Lung (tissue), 12 donors: ENCODE results near the gene BEX3. TPM values are rescaled to one million over a fixed set of nuclear protein-coding genes. Genes with fewer than 3 reads are reported as not detected.

Experiments used
- ATAC-seq: fragments of 200-7000 bp; cut with Tn5 transposase; one replicate; pipeline ENCODE4 v1.9.1; 2020; ENCODE audit warnings: moderate number of reproducible peaks; ENCODE audit not compliant: insufficient read depth, low FRiP score
- DNase-seq, 3 donors: peaks; one replicate each; pipeline ENCODE4 v3.0.0-alpha.2; 2013 to 2017
- H3K27ac ChIP-seq, 2 donors: one replicate each; pipeline ENCODE4 v1.5.1; 2013; ENCODE audit warnings: mild to moderate bottlenecking in 2 of 2, moderate library complexity in 2 of 2, control low read depth in 1 of 2, inconsistent platforms in 1 of 2, low read depth in 1 of 2, low read length in 1 of 2
- H3K27me3 ChIP-seq, 3 donors: one replicate each; pipeline ENCODE4 v1.5.1; 2013; ENCODE audit warnings: low read length in 2 of 3; ENCODE audit not compliant: control insufficient read depth in 3 of 3, insufficient read depth in 3 of 3
- H3K36me3 ChIP-seq, 4 donors: one replicate each; pipeline ENCODE4 v1.5.1; 2013; ENCODE audit warnings: low read length in 4 of 4, mild to moderate bottlenecking in 1 of 4, moderate library complexity in 1 of 4; ENCODE audit not compliant: control insufficient read depth in 4 of 4, insufficient read depth in 4 of 4
- H3K4me1 ChIP-seq, 5 donors: one replicate each; pipeline ENCODE4 v1.5.1; 2013; ENCODE audit warnings: low read length in 5 of 5, mild to moderate bottlenecking in 2 of 5, moderate library complexity in 1 of 5; ENCODE audit not compliant: control insufficient read depth in 5 of 5, insufficient read depth in 5 of 5
- H3K4me3 ChIP-seq: one replicate; pipeline ENCODE4 v1.5.1; 2013; ENCODE audit warnings: mild to moderate bottlenecking, control low read depth, moderate library complexity
- H3K9ac ChIP-seq, 2 donors: one replicate each; pipeline ENCODE4 v1.5.1; 2013; ENCODE audit warnings: low read length in 2 of 2, control low read depth in 1 of 2; ENCODE audit not compliant: insufficient read depth in 1 of 2
- H3K9me3 ChIP-seq, 4 donors: one replicate each; pipeline ENCODE4 v1.5.1; 2013; ENCODE audit warnings: low read length in 3 of 4, mild to moderate bottlenecking in 1 of 4, moderate library complexity in 1 of 4; ENCODE audit not compliant: control insufficient read depth in 4 of 4, insufficient read depth in 3 of 4
- CTCF ChIP-seq: IDR thresholded peaks from 2 replicates; pipeline ENCODE4 v1.5.1; 2012; ENCODE audit warnings: mild to moderate bottlenecking; ENCODE audit errors: control extremely low read depth, extremely low read depth
- WGBS, 2 donors: extraction: QIAGEN DNeasy Blood & Tissue Kit; methylation state at CpG; one replicate each; pipeline ENCODE4 v1.1.7; 2013; 5-methylcytosine and 5-hydroxymethylcytosine counted together
- polyA plus RNA-seq, 2 donors: library from polyadenylated mRNA; stranded (reverse); fragments of 200-250 nt; gene quantifications; one replicate each; pipeline ENCODE4 v1.2.1, GENCODE V29; 2013
- total RNA-seq, 2 donors: library from RNA; depleted of rRNA in 1 of 2; stranded (reverse); fragments of >200 nt in 1 of 2; gene quantifications; one replicate each; pipeline ENCODE4 v1.2.1, GENCODE V29; 2014 to 2021
- donor health status: control.
- donor health status: control.
- donor health status: Bipolar disorder and iron deficiency.
- donor health status: healthy.
- donor health status: DM: yes; HTN: yes; CAD: no.

The BEX3 gene
- total and polyA plus RNA-seq, 4 donors: 79.7 to 145 (median 96.4) TPM

- Histone ChIP-seq H3K9ac (no peak overlapping the region), H3K27me3 (peaks cover 0 to 50% (median 6%) of the 10 kb centered on the region in 3 donors), H3K27ac (no peak overlapping the region), H3K9me3 (no peaks in the 10 kb centered on the region), H3K36me3 (no peaks in the 10 kb centered on the region), H3K4me1 (no peaks in the 10 kb centered on the region), H3K4me3 (no peak overlapping the region)
- TF ChIP-seq CTCF: no peak
- no peak for DNase-seq
- ATAC-seq: no peak
Measured at GRCh38 chrX:103369479-103369878, 6.9 kb upstream of the BEX3 start.

GRCh38 chrX:103372886-103373285 lies 3.5 kb upstream of the BEX3 start:
- Histone ChIP-seq H3K9me3 (peaks cover 0 to 4% (median 0%) of the 10 kb centered on the region in 4 donors), H3K27me3 (peaks cover 0 to 48% (median 2%) of the 10 kb centered on the region in 3 donors), H3K9ac (no peak overlapping the region), H3K4me3 (no peak overlapping the region), H3K27ac (no peak overlapping the region), H3K4me1 (peaks cover 0 to 2% (median 0%) of the 10 kb centered on the region in 5 donors), H3K36me3 (peaks cover 0 to 4% (median 0%) of the 10 kb centered on the region in 4 donors)
- no peak for DNase-seq
- ATAC-seq: no peak
- TF ChIP-seq CTCF: no peak
- WGBS, 2 donors: 54 to 88% methylated on average over 2 of the region's 2 CpGs

GRCh38 chrX:103373581-103373980 lies 2.8 kb upstream of the BEX3 start:
- Histone ChIP-seq H3K9me3 (peaks cover 0 to 4% (median 0%) of the 10 kb centered on the region in 4 donors), H3K4me3 (no peak overlapping the region), H3K4me1 (peaks cover 0 to 2% (median 0%) of the 10 kb centered on the region in 5 donors), H3K36me3 (peaks cover 0 to 6% (median 0%) of the 10 kb centered on the region in 4 donors), H3K27me3 (peaks cover 0 to 44% (median 2%) of the 10 kb centered on the region in 3 donors), H3K9ac (no peak overlapping the region), H3K27ac (no peak overlapping the region)
- TF ChIP-seq CTCF: no peak
- WGBS, 2 donors: 67 to 90% methylated on average over 3 of the region's 3 CpGs
- ATAC-seq (no peak), DNase-seq (no peak)

- ATAC-seq (peak; percentile 29), DNase-seq (peak; percentile 59 to 77 (median 76))
- H3K4me1 ChIP-seq: peaks cover 0 to 2% (median 0%) of the 10 kb centered on the region in 5 donors
- H3K36me3 ChIP-seq: peaks cover 0 to 7% (median 0%) of the 10 kb centered on the region in 4 donors
- H3K4me3 ChIP-seq: peak overlapping the region; percentile 50
- H3K9me3 ChIP-seq: peaks cover 0 to 4% (median 0%) of the 10 kb centered on the region in 4 donors
- TF ChIP-seq CTCF: no peak
- H3K27me3 ChIP-seq: peaks cover 0 to 20% (median 2%) of the 10 kb centered on the region in 3 donors
- WGBS, 2 donors: 2 to 43% methylated on average over 10 to 19 of the region's 19 CpGs
- peak overlapping the region; percentile 21 to 40 for H3K27ac ChIP-seq
- H3K9ac ChIP-seq: peak overlapping the region; percentile 49 to 71
Measured at GRCh38 chrX:103376979-103377324, 614 bp downstream of the BEX3 start.
